HG03064 (cell line): ENCODE data around the gene TNIK.
A peak's percentile ranks its signal among the peaks of the same experiment; 100 is the strongest.

ENCODE experiments used
- ATAC-seq: cut with Tn5 transposase; IDR thresholded peaks from one replicate; pipeline ENCODE4 v1.9.1; 2021; ENCODE audit warnings: low read depth; ENCODE audit not compliant: unreplicated experiment

Gene TNIK

GRCh38 chr3:171470714-171471227 lies 10.6 kb upstream of the TNIK start:
- no peak for ATAC-seq

GRCh38 chr3:171469376-171469775 lies 9.2 kb upstream of the TNIK start:
- no peak for ATAC-seq

- no peak for ATAC-seq
Observed at GRCh38 chr3:171468296-171468906, 8.2 kb upstream of the TNIK start.

GRCh38 chr3:171465763-171466162 lies 5.6 kb upstream of the TNIK start:
- no peak for ATAC-seq

- ATAC-seq = no peak
Observed at GRCh38 chr3:171464462-171464861, 4.3 kb upstream of the TNIK start.

- no peak for ATAC-seq
Observed at GRCh38 chr3:171462224-171462623, 2.0 kb upstream of the TNIK start.

GRCh38 chr3:171461525-171461917 lies 1.3 kb upstream of the TNIK start:
- ATAC-seq = no peak

- peak; percentile 44 for ATAC-seq
Observed at GRCh38 chr3:171460725-171461524, 720 bp upstream of the TNIK start.

- no peak for ATAC-seq
Observed at GRCh38 chr3:171459137-171459941, 866 bp downstream of the TNIK start.

- no peak for ATAC-seq
Observed at GRCh38 chr3:171458864-171459136, 1.4 kb downstream of the TNIK start.

- ATAC-seq = no peak
Observed at GRCh38 chr3:171458071-171458863, 1.9 kb downstream of the TNIK start.

GRCh38 chr3:171457607-171458061 lies 2.6 kb downstream of the TNIK start:
- no peak for ATAC-seq

- ATAC-seq = no peak
Observed at GRCh38 chr3:171456765-171457606, 3.2 kb downstream of the TNIK start.

GRCh38 chr3:171455603-171456550 lies 4.3 kb downstream of the TNIK start:
- ATAC-seq = no peak

- no peak for ATAC-seq
Observed at GRCh38 chr3:171454041-171454440, 6.2 kb downstream of the TNIK start.

GRCh38 chr3:171453180-171453886 lies 6.9 kb downstream of the TNIK start:
- no peak for ATAC-seq

- ATAC-seq = no peak
Observed at GRCh38 chr3:171452328-171452727, 7.9 kb downstream of the TNIK start.

- ATAC-seq = no peak
Observed at GRCh38 chr3:171451915-171452314, 8.3 kb downstream of the TNIK start.
